K562 (cell line): ENCODE measurements around the gene RNF151. TPM values are rescaled to one million over a fixed set of nuclear protein-coding genes. Genes with fewer than 3 reads are reported as not detected.

Experiments used
- ATAC-seq: fragments of 200-7000 bp; cut with Tn5 transposase; 3 replicates; pipeline ENCODE4 v1.9.1; 2020; ENCODE audit warnings: moderate library complexity
- BruUV-seq: library from RNA; stranded (reverse); fragments of 400-500 nt; replicated peaks from 2 replicates; lab custom pipeline; 2021; lab: Mats Ljungman, UMichigan
- CTCF ChIA-PET: fragments of 300-600 bp; formaldehyde crosslinking; extraction: SDS; loops from one replicate; lab custom pipeline; 2021; ENCODE audit warnings: low intra/inter-chr PET ratio; lab: Yijun Ruan, JAX
- POLR2A ChIA-PET: fragments of 300-600, 350-650 bp; sonication (Branson Sonifier 250); formaldehyde crosslinking; extraction: SDS; loops from one replicate; lab custom pipeline; 2021; ENCODE audit warnings: antibody characterized with exemption, inconsistent platforms; lab: Yijun Ruan, JAX
- DNase-seq, 4 experiments: peaks; one replicate each; pipeline versions ENCODE4 v3.0.0 to v3.0.0-alpha.2; 2011 to 2018; ENCODE audit warnings: low spot score in 3 of 4, mixed read lengths in 3 of 4; ENCODE audit errors: extremely low read depth in 1 of 4
- FAIRE-seq: peaks from 2 replicates; lab custom pipeline; 2011; peaks lifted over from hg19 to GRCh38; lab: Jason Lieb, UNC
- H2AFZ ChIP-seq: 2 replicates; pipeline ENCODE4 v1.6.0; 2011; ENCODE audit warnings: low read depth, low read length, control low read depth, inconsistent platforms
- H3K27ac ChIP-seq: fragments of 200-600 bp; 3 replicates; pipeline ENCODE4 v1.8.0; 2011; ENCODE audit warnings: low read depth, mild to moderate bottlenecking, control low read depth, inconsistent platforms, low read length, moderate library complexity, mixed read lengths; ENCODE audit errors: extremely low read depth
- H3K27me3 ChIP-seq, 2 experiments: fragments of 300-600 bp in 1 of 2; 2 replicates in 1 of 2; 3 replicates in 1 of 2; pipeline versions ENCODE4 v1.6.0 to v1.8.0; 2011; ENCODE audit warnings: inconsistent platforms in 2 of 2, low read length in 2 of 2, mild to moderate bottlenecking in 1 of 2, mixed read lengths in 1 of 2, moderate library complexity in 1 of 2; ENCODE audit not compliant: control insufficient read depth in 2 of 2, insufficient read depth in 2 of 2
- H3K36me3 ChIP-seq: fragments of 300-600 bp; 3 replicates; pipeline ENCODE4 v1.8.0; 2011; ENCODE audit warnings: mild to moderate bottlenecking, low read length, inconsistent platforms; ENCODE audit not compliant: control insufficient read depth, insufficient read depth
- H3K4me1 ChIP-seq, 2 experiments: fragments of 200-600 bp in 1 of 2; replicated peaks in 1 of 2; 2 replicates in 1 of 2; 3 replicates in 1 of 2; pipeline versions ENCODE4 v1.5.1 to v1.8.0; 2011; ENCODE audit warnings: inconsistent platforms in 2 of 2, low read length in 2 of 2, mild to moderate bottlenecking in 1 of 2, mixed read lengths in 1 of 2, moderate library complexity in 1 of 2; ENCODE audit not compliant: control insufficient read depth in 2 of 2, insufficient read depth in 2 of 2
- H3K4me2 ChIP-seq: 2 replicates; pipeline ENCODE4 v1.6.1; 2011; ENCODE audit warnings: low read length, control low read depth, inconsistent platforms, mixed read lengths; ENCODE audit not compliant: insufficient read depth
- H3K4me3 ChIP-seq: fragments of 200-600 bp; sonication (generic), shearing (Covaris generic); 2 replicates; pipeline ENCODE4 v1.5.1; 2016; ENCODE audit warnings: control low read depth, inconsistent platforms
- H3K79me2 ChIP-seq: fragments of 200-600 bp; 3 replicates; pipeline ENCODE4 v1.8.0; 2011; ENCODE audit warnings: low read length, inconsistent platforms; ENCODE audit not compliant: control insufficient read depth, insufficient read depth
- H3K9ac ChIP-seq, 2 experiments: 2 replicates each; pipeline versions ENCODE4 v1.6.0 to v1.6.1; 2011; ENCODE audit warnings: low read depth in 2 of 2, low read length in 2 of 2, control low read depth in 1 of 2, inconsistent platforms in 1 of 2, mild to moderate bottlenecking in 1 of 2, mixed read lengths in 1 of 2; ENCODE audit not compliant: insufficient read depth in 1 of 2
- H3K9me1 ChIP-seq: one replicate; pipeline ENCODE4 v1.6.0; 2011; ENCODE audit warnings: inconsistent platforms, mild to moderate bottlenecking, low read length, moderate library complexity; ENCODE audit not compliant: control insufficient read depth, insufficient read depth
- H3K9me3 ChIP-seq: replicated peaks from 2 replicates; pipeline ENCODE4 v1.5.1; 2011; ENCODE audit warnings: low read depth, low read length, inconsistent platforms; ENCODE audit not compliant: control insufficient read depth, insufficient read depth
- H4K20me1 ChIP-seq: replicated peaks from 2 replicates; pipeline ENCODE4 v1.6.1; 2011; ENCODE audit warnings: low read length, inconsistent platforms, mixed read lengths; ENCODE audit not compliant: control insufficient read depth, insufficient read depth
- KDM1A ChIP-seq, 2 experiments: fragments of 450-650 bp; IDR thresholded peaks; 2 replicates each; pipeline ENCODE4 v1.6.1; 2016; ENCODE audit warnings: mild to moderate bottlenecking in 2 of 2
- NFIX ChIP-seq: fragments of 250-450 bp; sonication (Bioruptor Pico); IDR thresholded peaks from 2 replicates; pipeline ENCODE4 v1.4.0; 2020; ENCODE audit warnings: low read depth, mild to moderate bottlenecking, moderate library complexity
- PCBP2 ChIP-seq: fragments of 200-400 bp; formaldehyde crosslinking; IDR thresholded peaks from 2 replicates; pipeline ENCODE4 v1.6.1; 2018; ENCODE audit warnings: low read length, low read depth, mild to moderate bottlenecking, moderate library complexity; ENCODE audit not compliant: poor library complexity, severe bottlenecking
- WGBS: fragments of 100-300 bp; shearing (Covaris generic); methylation state at CpG from one replicate; pipeline ENCODE4 v1.1.6; 2016; ENCODE audit warnings: low coverage, mixed read lengths; ENCODE audit not compliant: insufficient coverage; ENCODE audit errors: missing lambda C conversion rate; 5-methylcytosine and 5-hydroxymethylcytosine counted together
- in situ Hi-C: fragments of 300-500 bp; cut with MboI; formaldehyde crosslinking; loops from 4 replicates; pipeline ENCODE4 v1.15.0; 2018; ENCODE audit warnings: inconsistent platforms, mixed read lengths
- intact Hi-C: fragments of 100-400 bp; cut with micrococcal nuclease; formaldehyde crosslinking; loops from 2 replicates; pipeline ENCODE4 v1.14.2; 2022
- polyA plus RNA-seq, 8 experiments: library from polyadenylated mRNA; depleted of rRNA in 4 of 8; stranded (reverse) in 5 of 8; unstranded in 3 of 8; fragments of >200 nt; fragmentation: Nextera tagmentation in 2 of 8; fragmentation: Illumina TruSeq in 1 of 8; extraction: Ambion mirVana in 2 of 8; extraction: Trizol in 1 of 8; gene quantifications; 2 replicates each; pipeline versions ENCODE4 v1.2.1 to v1.2.3, GENCODE V29; 2011 to 2014; ENCODE audit warnings: inconsistent platforms in 1 of 8, missing spikeins in 1 of 8
- total RNA-seq, 7 experiments: library from RNA; depleted of rRNA in 6 of 7; stranded (reverse); fragments of >200 nt in 6 of 7; fragmentation: Illumina TruSeq in 2 of 7; extraction: Trizol in 2 of 7; gene quantifications; 2 replicates each; pipeline versions ENCODE4 v1.2.1 to v1.2.3, GENCODE V29; 2011 to 2021; ENCODE audit warnings: low replicate concordance in 1 of 7
- TF ChIP-seq, protein P1 (sequence below): fragments of 200-800 bp; sonication (Bioruptor generic); IDR thresholded peaks from 2 replicates; pipeline ENCODE4 v1.6.1; 2016; ENCODE audit warnings: missing genetic modification characterization, missing compliant biosample characterization

RNF151 gene
- total and polyA plus RNA-seq, 9 of the 15 experiments (the other 6 are each of a cell fraction or from before 2014, with no cell fraction given): not detected

DNA sequence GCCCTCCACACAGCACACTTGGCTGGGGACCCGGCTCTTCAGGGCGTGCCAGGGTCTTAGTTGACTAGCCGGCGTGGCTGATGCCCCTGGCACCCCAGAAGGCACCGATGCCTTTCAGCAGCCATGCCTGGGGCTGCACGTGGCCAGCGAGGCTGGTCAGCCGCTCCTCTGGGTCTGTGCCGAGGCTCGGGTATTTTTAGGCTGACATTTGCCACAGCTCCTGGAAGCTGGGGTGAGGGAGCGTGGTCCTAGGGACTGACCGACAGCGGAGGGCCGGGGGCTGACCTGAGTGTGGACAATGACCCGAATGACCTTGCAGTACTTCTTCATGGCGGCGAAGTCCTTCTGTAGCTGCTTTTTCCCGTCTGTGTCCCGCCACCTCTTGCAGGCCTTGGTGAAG, 16.1 kb upstream of the RNF151 start (continued):
- TF ChIP-seq, protein P1, sequence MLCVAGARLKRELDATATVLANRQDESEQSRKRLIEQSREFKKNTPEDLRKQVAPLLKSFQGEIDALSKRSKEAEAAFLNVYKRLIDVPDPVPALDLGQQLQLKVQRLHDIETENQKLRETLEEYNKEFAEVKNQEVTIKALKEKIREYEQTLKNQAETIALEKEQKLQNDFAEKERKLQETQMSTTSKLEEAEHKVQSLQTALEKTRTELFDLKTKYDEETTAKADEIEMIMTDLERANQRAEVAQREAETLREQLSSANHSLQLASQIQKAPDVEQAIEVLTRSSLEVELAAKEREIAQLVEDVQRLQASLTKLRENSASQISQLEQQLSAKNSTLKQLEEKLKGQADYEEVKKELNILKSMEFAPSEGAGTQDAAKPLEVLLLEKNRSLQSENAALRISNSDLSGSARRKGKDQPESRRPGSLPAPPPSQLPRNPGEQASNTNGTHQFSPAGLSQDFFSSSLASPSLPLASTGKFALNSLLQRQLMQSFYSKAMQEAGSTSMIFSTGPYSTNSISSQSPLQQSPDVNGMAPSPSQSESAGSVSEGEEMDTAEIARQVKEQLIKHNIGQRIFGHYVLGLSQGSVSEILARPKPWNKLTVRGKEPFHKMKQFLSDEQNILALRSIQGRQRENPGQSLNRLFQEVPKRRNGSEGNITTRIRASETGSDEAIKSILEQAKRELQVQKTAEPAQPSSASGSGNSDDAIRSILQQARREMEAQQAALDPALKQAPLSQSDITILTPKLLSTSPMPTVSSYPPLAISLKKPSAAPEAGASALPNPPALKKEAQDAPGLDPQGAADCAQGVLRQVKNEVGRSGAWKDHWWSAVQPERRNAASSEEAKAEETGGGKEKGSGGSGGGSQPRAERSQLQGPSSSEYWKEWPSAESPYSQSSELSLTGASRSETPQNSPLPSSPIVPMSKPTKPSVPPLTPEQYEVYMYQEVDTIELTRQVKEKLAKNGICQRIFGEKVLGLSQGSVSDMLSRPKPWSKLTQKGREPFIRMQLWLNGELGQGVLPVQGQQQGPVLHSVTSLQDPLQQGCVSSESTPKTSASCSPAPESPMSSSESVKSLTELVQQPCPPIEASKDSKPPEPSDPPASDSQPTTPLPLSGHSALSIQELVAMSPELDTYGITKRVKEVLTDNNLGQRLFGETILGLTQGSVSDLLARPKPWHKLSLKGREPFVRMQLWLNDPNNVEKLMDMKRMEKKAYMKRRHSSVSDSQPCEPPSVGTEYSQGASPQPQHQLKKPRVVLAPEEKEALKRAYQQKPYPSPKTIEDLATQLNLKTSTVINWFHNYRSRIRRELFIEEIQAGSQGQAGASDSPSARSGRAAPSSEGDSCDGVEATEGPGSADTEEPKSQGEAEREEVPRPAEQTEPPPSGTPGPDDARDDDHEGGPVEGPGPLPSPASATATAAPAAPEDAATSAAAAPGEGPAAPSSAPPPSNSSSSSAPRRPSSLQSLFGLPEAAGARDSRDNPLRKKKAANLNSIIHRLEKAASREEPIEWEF (CRISPR knock-in tag): no peak

DNA sequence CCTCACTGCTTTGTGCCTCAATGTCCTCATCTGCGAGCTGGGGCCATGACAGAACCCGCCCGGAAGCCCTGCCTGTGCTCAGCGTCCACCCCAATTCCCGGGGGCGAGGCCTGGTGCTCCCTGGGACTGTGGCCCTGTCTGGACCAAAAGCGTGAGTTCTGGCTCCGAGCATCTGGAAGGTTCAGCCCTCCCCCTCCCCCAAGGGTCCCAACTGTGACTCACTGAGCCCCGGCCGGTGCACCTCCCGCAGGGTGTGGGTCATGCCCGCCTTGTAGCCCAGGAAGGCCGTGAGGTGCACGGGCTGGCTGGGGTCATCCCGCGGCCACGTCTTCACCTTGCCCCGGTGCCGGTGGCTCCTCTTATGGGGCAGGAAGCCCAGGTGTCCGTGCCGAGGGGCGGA, 12.9 kb upstream of the RNF151 start:
- Histone ChIP-seq H3K9me1 (no peaks in the 10 kb centered on the region), H3K79me2 (no peaks in the 10 kb centered on the region), H3K9me3 (no peaks in the 10 kb centered on the region), H3K4me2 (no peak overlapping the region), H3K4me1 (peaks cover 0 to 44% of the 10 kb centered on the region in 2 experiments; a peak in 4 of 5 replicates), H3K9ac (peak overlapping the region in 1 of 2 experiments; percentile 64; a peak in 2 of 4 replicates), H4K20me1 (no peaks in the 10 kb centered on the region), H3K27me3 (no peaks in the 10 kb centered on the region), H3K4me3 (no peak overlapping the region), H3K36me3 (no peaks in the 10 kb centered on the region), H3K27ac (no peak overlapping the region), H2AFZ (no peak overlapping the region)
- ATAC-seq: no peak
- CTCF ChIA-PET: no interaction called here
- 87% methylated on average over 16 of the region's 22 CpGs for WGBS
- in situ Hi-C loops (no loop called here), intact Hi-C loops (no loop called here)
- no peak for DNase-seq
- no TSS peak for BruUV-seq
- no peak for TF ChIP-seq NFIX (CRISPR knock-in tag)
- TF ChIP-seq PCBP2: no peak
- peak in 1 of 2 experiments; percentile 54; a peak in 1 of 4 replicates for TF ChIP-seq KDM1A (IDR thresholded peaks at IDR 0.05)
- POLR2A ChIA-PET: interaction anchor here (1.9 to 5.6 kb wide), 2 partner anchors 10 kb away, joined by 8 to 37 read pairs; partner anchors contain the start of genes MSRB1 and RPS2
- no peak for FAIRE-seq
